Vagina (tissue), 2 donors: Measurements from ENCODE around the gene FPGS. TPM values are rescaled to one million over a fixed set of nuclear protein-coding genes. Genes with fewer than 3 reads are reported as not detected.

Experiments
- DNase-seq, 2 donors: peaks; one replicate each; pipeline ENCODE4 v3.0.0-alpha.2; 2017; ENCODE audit errors: extremely low spot score in 2 of 2
- H3K27ac ChIP-seq: fragments of 200-600 bp; sonication (generic); one replicate; pipeline ENCODE4 v1.5.1; 2019
- H3K27me3 ChIP-seq: fragments of 200-600 bp; sonication (generic); one replicate; pipeline ENCODE4 v1.5.1; 2019
- H3K36me3 ChIP-seq, 2 donors: fragments of 200-600 bp; sonication (generic); one replicate each; pipeline ENCODE4 v1.5.1; 2017 to 2019
- H3K4me1 ChIP-seq: fragments of 200-600 bp; sonication (generic); one replicate; pipeline ENCODE4 v1.5.1; 2019
- H3K4me3 ChIP-seq, 2 donors: fragments of 200-600 bp; sonication (generic); 1 replicate in 1 of 2; 2 replicates in 1 of 2; pipeline ENCODE4 v1.5.1; 2016 to 2019
- H3K9me3 ChIP-seq: fragments of 200-600 bp; sonication (generic); one replicate; pipeline ENCODE4 v1.5.1; 2019
- CTCF ChIP-seq, 3 experiments: fragments of 450-650 bp in 2 of 3; fragments of 200-600 bp in 1 of 3; sonication (generic) in 1 of 3; IDR thresholded peaks; one replicate each; pipeline ENCODE4 v1.5.1; 2017 to 2019; ENCODE audit warnings: antibody characterized with exemption in 3 of 3, mild to moderate bottlenecking in 2 of 3, moderate library complexity in 2 of 3
- POLR2A ChIP-seq, 2 donors: fragments of 450-650 bp; IDR thresholded peaks; one replicate each; pipeline ENCODE4 v1.6.1; 2017; ENCODE audit warnings: antibody characterized with exemption in 2 of 2, mild to moderate bottlenecking in 2 of 2, moderate library complexity in 2 of 2
- POLR2AphosphoS5 ChIP-seq, 2 donors: sonication (generic); formaldehyde crosslinking; IDR thresholded peaks; one replicate each; pipeline ENCODE4 v1.9.0; 2017; ENCODE audit warnings: antibody characterized with exemption in 2 of 2, mild to moderate bottlenecking in 2 of 2, low read depth in 1 of 2; ENCODE audit not compliant: insufficient read depth in 1 of 2
- intact Hi-C: fragments of 100-400 bp; cut with DNase I; formaldehyde crosslinking; loops from one replicate; pipeline ENCODE4 v1.15.1; 2023
- microRNA-seq: library from miRNA; unstranded; fragments of <30 nt; microRNA quantifications from one replicate; pipeline ENCODE4, GENCODE V29; 2017; ENCODE audit warnings: borderline number of aligned reads, borderline replicate concordance
- small RNA-seq: library from RNA; depleted of rRNA; stranded (forward); fragments of <200 nt; gene quantifications from one replicate; pipeline ENCODE3, GENCODE V24; 2016
- total RNA-seq: library from RNA; depleted of rRNA; stranded (reverse); fragments of >200 nt; gene quantifications from one replicate; pipeline ENCODE4 v1.2.3, GENCODE V29; 2016

FPGS gene
- total RNA-seq, 1 donor from 2014 or later = 99.7 TPM

GRCh38 chr9:127863191-127863621 is 60.5 kb downstream of the FPGS start:
- Histone ChIP-seq H3K4me1 (peaks cover 21% of the 10 kb centered on the region), H3K27ac (no peak overlapping the region)
- intact Hi-C loops = no loop called here

More at GRCh38 chr9:127863191-127863621, 60.5 kb downstream of the FPGS start:
- Histone ChIP-seq H3K9me3 (no peaks in the 10 kb centered on the region), H3K27me3 (no peaks in the 10 kb centered on the region), H3K36me3 (peaks cover 0 to 4% of the 10 kb centered on the region in 2 donors), H3K4me3 (no peak overlapping the region)
- DNase-seq = no peak
- TF ChIP-seq CTCF (IDR thresholded peaks at IDR 0.05) (no peak), POLR2AphosphoS5 (IDR thresholded peaks at IDR 0.05; ENCODE audit: insufficient read depth in 1 of 2, low read depth in 1 of 2) (no peak), POLR2A (IDR thresholded peaks at IDR 0.05) (no peak)

Small RNAs within 50 kb of the gene (microRNA-seq; reads per million reads assigned to microRNA genes)
- gene MIR2861 (not detected), gene MIR3960 (not detected)

Small RNAs within 50 kb of the gene (small RNA-seq; reads per million reads assigned to genes)
- gene RF00019 = not detected
- gene RNA5SP296 = not detected

Other genes with a start within 250 kb of the FPGS start
- 56.2 TPM for gene STXBP1, start 190.6 kb upstream of the FPGS start, total RNA-seq
- not detected for gene CFAP157, start 95.9 kb upstream of the FPGS start, total RNA-seq
- 2.2 TPM for gene PTRH1, start 87.2 kb upstream of the FPGS start, total RNA-seq
- 0.25 TPM for gene TTC16, start 86.8 kb upstream of the FPGS start, total RNA-seq
- gene TOR2A, start 67.6 kb upstream of the FPGS start, total RNA-seq = 12.3 TPM
- gene SH2D3C, start 24.2 kb upstream of the FPGS start, total RNA-seq = 19.6 TPM
- 66.3 TPM for gene CDK9, start 16.8 kb upstream of the FPGS start, total RNA-seq
- gene ENG, start 51.8 kb downstream of the FPGS start, total RNA-seq = 130 TPM
- 33.4 TPM for gene AK1, start 74.8 kb downstream of the FPGS start, total RNA-seq
- 108 TPM for gene ST6GALNAC6, start 96.7 kb downstream of the FPGS start, total RNA-seq
- 33.1 TPM for gene ST6GALNAC4, start 114.2 kb downstream of the FPGS start, total RNA-seq
- gene PIP5KL1, start 127.9 kb downstream of the FPGS start, total RNA-seq = 10.3 TPM
- gene DPM2, start 135.0 kb downstream of the FPGS start, total RNA-seq = 17.7 TPM
- 30.9 TPM for gene EEIG1, start 178.1 kb downstream of the FPGS start, total RNA-seq